H7 (cell line): ENCODE measurements around the gene RUNX1. TPM values are rescaled to one million over a fixed set of nuclear protein-coding genes. Genes with fewer than 3 reads are reported as not detected.

Experiments used
- DNase-seq: peaks from one replicate; pipeline ENCODE4 v3.0.0; 2012
- H3K27me3 ChIP-seq: 2 replicates; pipeline ENCODE4 v1.6.0; 2011; ENCODE audit warnings: mild to moderate bottlenecking, low read length; ENCODE audit not compliant: control insufficient read depth, insufficient read depth
- H3K36me3 ChIP-seq: replicated peaks from 2 replicates; pipeline ENCODE4 v1.5.1; 2011; ENCODE audit warnings: low read length; ENCODE audit not compliant: control insufficient read depth, insufficient read depth
- H3K4me3 ChIP-seq: 2 replicates; pipeline ENCODE4 v1.5.1; 2011; ENCODE audit warnings: low read depth, mild to moderate bottlenecking, control low read depth, low read length, moderate library complexity; ENCODE audit not compliant: insufficient read depth
- total RNA-seq: library from RNA; depleted of rRNA; stranded (reverse); fragments of >200 nt; shearing (Covaris generic); gene quantifications from 2 replicates; pipeline ENCODE4 v1.2.3, GENCODE V29; 2014

The RUNX1 gene
- total RNA-seq, 1 experiment from 2014 or later = 0.48 TPM

DNA sequence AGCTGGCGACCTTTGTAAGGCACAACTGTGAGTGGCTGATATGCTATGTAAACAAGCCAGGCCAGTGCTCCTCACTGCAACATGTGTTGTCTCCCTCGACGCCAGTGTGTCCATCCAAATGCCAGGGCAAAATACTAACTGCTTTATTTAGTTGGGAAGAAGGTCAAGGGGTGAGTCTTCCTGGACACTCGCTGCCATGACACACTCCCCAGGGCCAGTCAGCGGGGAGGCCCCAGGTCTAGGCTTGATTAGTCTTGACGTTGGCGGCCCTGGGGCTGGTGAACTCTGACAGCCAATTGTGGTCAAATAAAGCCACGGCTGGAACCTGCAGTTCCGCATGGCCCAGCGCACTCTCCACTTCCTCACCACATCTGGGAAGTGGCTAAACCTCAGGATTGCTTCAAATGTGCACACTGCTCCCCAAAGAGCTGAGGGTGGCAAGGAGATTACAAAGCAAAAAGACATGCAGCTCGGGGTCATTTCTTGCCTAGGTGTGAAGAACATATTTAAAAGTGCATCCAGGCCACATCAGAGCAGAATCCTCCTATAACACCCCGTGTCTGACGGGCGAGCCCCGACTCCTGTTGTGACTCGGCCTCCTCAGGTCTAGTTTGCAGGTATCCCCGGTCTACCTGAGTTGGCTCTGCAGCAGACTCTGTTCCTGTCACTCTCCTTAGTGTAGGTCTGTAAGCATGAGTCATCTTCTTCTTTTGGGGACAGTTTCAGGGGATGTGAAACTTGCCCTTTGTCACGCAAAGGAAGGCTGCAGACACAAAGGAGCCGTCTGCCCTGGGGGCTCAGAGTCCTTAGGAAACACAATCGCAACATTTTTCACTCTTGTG is 183.5 kb downstream of the RUNX1 start:
- peak; percentile 61 for DNase-seq
- Histone ChIP-seq H3K4me3 (no peak overlapping the region), H3K27me3 (peaks cover 39% of the 10 kb centered on the region), H3K36me3 (no peaks in the 10 kb centered on the region)

- DNase-seq = no peak
- no peaks in the 10 kb centered on the region for H3K36me3 ChIP-seq
- peaks cover 39% of the 10 kb centered on the region for H3K27me3 ChIP-seq
- no peak overlapping the region for H3K4me3 ChIP-seq
Observed at GRCh38 chr21:34864370-34865149, 184.5 kb downstream of the RUNX1 start.

DNA sequence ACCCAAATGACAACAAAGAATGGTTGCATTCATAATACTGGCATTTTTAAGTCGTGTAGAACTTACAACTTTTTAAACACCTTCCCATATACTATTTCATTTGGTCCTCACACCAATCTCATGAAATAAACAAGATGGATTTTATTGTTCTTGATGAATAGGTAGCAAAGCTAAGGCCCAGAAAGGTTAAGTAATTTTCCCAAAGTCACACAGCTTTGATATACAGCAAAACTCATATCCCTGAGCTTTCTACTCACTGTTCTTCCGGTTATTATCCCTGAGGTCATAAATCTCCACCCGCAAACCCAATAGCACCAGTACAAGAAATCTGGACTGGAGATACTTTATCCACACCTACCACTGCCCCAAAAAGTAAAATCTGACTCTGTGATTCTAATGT is 186.2 kb downstream of the RUNX1 start:
- H3K27me3 ChIP-seq = peaks cover 31% of the 10 kb centered on the region
- H3K36me3 ChIP-seq = no peaks in the 10 kb centered on the region
- no peak for DNase-seq
- H3K4me3 ChIP-seq = no peak overlapping the region

DNA sequence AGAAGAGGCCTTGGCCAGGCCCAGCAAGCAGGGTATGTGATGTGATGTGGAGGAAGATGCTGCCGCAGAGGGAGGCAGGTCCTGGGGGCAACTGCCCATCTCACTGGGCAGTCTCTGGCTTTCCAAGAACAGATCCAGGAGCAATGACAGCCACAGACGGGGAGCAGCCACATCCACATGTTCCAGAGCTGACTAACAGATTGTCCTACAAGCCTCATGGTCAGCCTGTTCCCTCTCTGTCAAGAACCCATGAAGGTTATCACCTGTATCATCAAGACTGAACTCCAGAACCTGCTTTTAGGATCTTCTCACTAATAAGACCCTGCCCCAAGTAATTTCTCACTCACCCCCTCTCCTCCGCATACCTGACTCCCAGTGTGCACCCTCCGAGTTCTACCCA is 187.8 kb downstream of the RUNX1 start:
- no peak for DNase-seq
- peaks cover 22% of the 10 kb centered on the region; the same call in 1 of the 2 replicates for H3K27me3 ChIP-seq

GRCh38 chr21:34859976-34860653 is 189.0 kb downstream of the RUNX1 start:
- no peaks in the 10 kb centered on the region for H3K36me3 ChIP-seq
- no peak for DNase-seq
- H3K27me3 ChIP-seq = peaks cover 16% of the 10 kb centered on the region; the same call in 1 of the 2 replicates
- H3K4me3 ChIP-seq = no peak overlapping the region

More for the DNA sequence above, 187.8 kb downstream of the RUNX1 start:
- H3K36me3 ChIP-seq = no peaks in the 10 kb centered on the region
- no peak overlapping the region for H3K4me3 ChIP-seq

DNA sequence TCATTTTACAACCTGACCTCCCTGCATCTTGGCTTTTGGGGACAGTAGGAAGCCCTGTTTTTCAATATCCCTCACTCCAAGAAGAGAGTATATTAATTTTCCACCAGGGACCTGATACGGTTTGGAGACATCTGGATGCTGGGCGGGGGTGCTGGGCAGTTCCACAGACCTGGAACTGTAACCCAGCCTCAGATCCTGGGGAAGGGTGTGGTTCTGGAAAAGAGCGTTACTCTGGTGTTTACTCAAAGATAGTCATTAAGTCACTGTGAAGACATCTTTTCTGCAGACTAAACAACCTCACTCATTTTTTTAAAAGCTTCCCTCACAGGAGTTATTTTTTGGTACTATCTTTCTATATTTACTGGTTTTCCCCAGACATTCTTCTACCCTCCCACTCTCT is 190.5 kb downstream of the RUNX1 start:
- Histone ChIP-seq H3K27me3 (peaks cover 2% of the 10 kb centered on the region; the same call in 1 of the 2 replicates), H3K4me3 (no peak overlapping the region), H3K36me3 (no peaks in the 10 kb centered on the region)
- no peak for DNase-seq

DNA sequence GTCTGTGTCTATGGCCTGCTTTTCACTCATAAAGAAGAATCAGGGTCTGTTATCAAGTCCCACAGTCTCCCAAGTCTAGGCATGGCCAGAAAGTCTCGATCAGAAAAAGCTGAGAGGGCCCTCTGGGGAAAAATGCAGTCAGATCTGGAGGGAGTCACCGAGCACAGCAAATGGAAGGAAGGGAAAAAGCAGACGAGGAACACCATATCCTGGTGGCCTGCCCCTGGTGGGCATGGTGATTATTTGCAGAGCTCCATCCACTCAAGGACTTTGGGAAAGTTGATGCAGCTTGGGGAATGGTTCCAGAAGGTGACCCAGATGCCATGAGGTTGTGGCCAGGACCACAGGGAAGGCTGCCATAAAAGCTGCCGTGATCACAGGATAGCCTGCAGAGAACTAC is 191.2 kb downstream of the RUNX1 start:
- Histone ChIP-seq H3K36me3 (no peaks in the 10 kb centered on the region), H3K27me3 (peaks cover 2% of the 10 kb centered on the region; the same call in 1 of the 2 replicates), H3K4me3 (no peak overlapping the region)
- DNase-seq = no peak

- H3K27me3 ChIP-seq = peaks cover 2% of the 10 kb centered on the region; the same call in 1 of the 2 replicates
- no peaks in the 10 kb centered on the region for H3K36me3 ChIP-seq
- H3K4me3 ChIP-seq = no peak overlapping the region
- DNase-seq = no peak
Observed at GRCh38 chr21:34857122-34857713, 191.9 kb downstream of the RUNX1 start.

- no peaks in the 10 kb centered on the region for H3K36me3 ChIP-seq
- H3K27me3 ChIP-seq = no peaks in the 10 kb centered on the region
- no peak overlapping the region for H3K4me3 ChIP-seq
- no peak for DNase-seq
Observed at GRCh38 chr21:34852448-34852847, 196.7 kb downstream of the RUNX1 start.

- no peak for DNase-seq
- Histone ChIP-seq H3K4me3 (no peak overlapping the region), H3K36me3 (no peaks in the 10 kb centered on the region), H3K27me3 (no peaks in the 10 kb centered on the region)
Observed at GRCh38 chr21:34850166-34850690, 198.9 kb downstream of the RUNX1 start.

- no peak for DNase-seq
- Histone ChIP-seq H3K27me3 (no peaks in the 10 kb centered on the region), H3K4me3 (no peak overlapping the region), H3K36me3 (no peaks in the 10 kb centered on the region)
Observed at GRCh38 chr21:34846601-34847112, 202.4 kb downstream of the RUNX1 start.

- DNase-seq = no peak
- H3K27me3 ChIP-seq = no peaks in the 10 kb centered on the region
Observed at GRCh38 chr21:34845521-34846451, 203.3 kb downstream of the RUNX1 start.

DNA sequence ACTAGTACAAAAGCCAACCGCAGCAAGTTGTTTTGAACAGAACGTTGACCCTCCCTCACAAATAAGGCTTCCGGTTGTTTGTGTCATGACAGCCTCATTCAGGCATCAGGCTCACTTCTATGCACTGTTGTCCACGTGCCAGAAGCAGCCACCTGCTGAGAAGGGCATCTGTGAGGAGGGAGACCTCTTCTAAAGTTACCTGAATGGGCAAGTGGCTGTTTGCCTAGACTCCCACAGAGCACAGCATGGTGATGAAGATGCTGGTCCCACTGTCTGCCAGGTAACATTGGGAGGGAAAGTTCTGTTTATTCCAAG is 204.2 kb downstream of the RUNX1 start:
- Histone ChIP-seq H3K4me3 (no peak overlapping the region), H3K27me3 (no peaks in the 10 kb centered on the region), H3K36me3 (no peaks in the 10 kb centered on the region)
- DNase-seq = no peak

More at GRCh38 chr21:34845521-34846451, 203.3 kb downstream of the RUNX1 start:
- H3K4me3 ChIP-seq = no peak overlapping the region
- no peaks in the 10 kb centered on the region for H3K36me3 ChIP-seq
